GM19240 (cell line): ENCODE results near the gene CD83.

Experiments
- DNase-seq: peaks from one replicate; pipeline ENCODE4 v3.0.0; 2011; ENCODE audit warnings: low spot score; ENCODE audit not compliant: insufficient read length

CD83 gene

DNA sequence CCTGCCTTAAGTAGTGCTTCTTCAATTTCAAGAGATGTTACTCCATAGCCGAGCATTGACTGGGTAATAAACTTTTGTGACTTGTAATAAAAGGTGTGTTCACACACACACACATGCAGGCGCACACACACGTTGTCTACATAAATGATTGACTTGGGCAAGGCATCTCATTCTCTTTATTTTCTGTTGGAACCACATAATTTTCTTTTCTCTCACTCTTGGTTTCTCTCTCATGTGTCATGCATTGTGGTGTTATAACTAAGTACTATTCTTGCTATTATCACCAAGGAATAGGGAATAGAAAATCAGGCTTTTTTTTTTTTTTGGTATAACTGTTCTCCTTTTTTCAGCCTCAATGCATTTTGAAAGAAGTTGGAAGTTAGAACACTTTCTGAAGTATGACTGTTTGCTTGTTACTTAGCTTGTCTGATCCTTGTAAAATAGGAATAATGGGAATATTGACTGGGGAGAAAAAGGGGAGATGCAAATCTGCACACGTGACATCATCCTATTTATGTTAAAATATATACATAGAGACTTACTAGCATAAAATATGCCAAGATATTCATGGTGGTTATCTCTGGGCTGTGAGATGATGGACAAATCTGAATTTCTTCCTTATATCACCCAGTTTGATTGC, 26.1 kb upstream of the CD83 start:
- no peak for DNase-seq

DNA sequence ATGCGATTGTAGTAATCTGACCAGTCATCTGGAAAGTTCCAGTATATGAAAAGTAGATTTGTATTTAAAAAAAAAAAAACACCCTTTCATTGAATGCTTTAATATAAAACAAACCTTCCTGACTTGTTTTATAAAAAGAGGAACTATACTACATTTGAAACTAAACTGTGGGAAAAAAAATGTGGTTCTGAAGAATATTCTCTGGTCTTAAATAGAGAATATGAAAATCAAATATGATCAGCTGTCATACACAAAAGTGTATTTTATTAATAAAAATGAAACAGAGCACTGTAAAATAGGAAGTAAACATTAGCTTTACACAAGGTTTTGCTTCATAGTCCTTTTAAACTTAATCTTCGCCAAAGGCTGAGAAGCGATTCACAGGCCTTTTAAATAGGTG, 25.3 kb upstream of the CD83 start:
- no peak for DNase-seq

- no peak for DNase-seq
These were observed 24.5 kb upstream of the CD83 start for GRCh38 chr6:14092838-14093789.

DNA sequence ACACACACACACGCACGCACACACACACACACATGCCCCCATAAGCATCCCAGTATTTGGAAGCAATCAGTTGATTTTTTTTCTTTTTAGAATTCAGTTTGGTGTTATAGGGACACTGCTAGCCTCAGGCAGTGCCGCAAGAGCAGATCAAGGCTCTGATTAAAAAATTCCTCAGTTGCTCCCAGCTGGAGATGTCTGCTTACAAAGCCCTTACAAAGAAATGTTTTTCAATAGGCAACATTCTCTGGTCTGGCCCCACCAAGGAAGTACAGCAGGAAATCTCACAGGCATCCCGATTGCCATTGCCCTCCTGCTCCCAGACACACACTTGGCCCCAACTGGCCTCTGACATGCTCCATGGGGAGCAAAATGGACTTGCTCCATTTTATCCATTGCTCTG, 22.9 kb upstream of the CD83 start:
- no peak for DNase-seq

- no peak for DNase-seq
These were observed 22.1 kb upstream of the CD83 start for GRCh38 chr6:14095437-14095836.

DNA sequence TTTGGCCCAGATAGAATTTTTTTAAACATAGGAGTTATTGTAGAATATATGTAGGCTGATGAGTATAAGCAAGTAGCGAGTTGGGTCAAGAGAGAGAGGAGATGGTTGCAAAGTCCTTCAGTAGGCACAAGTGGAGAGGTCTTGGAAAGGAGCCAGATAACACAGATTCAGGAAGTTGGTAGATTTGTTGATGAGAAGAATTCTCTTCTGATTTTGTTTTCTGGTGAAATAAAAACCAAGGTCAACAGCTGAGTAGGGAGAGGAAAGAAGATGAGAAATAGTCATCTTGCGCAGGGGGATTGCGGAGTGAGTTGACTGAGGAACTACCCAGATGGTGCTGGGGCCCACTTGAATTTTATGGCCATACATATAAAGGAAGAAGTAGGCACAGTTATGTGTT, 17.4 kb upstream of the CD83 start:
- DNase-seq, result no peak

GRCh38 chr6:14100966-14101365, 16.6 kb upstream of the CD83 start:
- no peak for DNase-seq

DNA sequence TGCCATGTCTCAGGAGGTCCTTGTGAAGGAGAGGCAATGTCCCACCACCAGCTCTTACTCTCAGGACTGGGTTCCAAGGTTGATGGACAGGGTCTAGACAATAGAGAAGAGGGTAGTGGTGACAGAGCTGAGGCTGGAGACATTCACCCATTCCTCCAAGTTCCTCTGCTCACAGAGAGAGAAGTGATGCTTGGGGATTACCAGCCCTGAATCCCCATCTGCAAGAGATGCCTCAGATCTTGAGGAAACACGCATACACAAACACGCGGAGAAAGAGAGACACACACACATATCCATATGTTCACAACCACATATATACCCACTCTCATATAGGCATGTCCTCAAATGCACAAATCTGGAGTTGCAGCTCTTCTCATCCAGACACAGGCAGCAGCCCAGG, 15.2 kb upstream of the CD83 start:
- no peak for DNase-seq

DNA sequence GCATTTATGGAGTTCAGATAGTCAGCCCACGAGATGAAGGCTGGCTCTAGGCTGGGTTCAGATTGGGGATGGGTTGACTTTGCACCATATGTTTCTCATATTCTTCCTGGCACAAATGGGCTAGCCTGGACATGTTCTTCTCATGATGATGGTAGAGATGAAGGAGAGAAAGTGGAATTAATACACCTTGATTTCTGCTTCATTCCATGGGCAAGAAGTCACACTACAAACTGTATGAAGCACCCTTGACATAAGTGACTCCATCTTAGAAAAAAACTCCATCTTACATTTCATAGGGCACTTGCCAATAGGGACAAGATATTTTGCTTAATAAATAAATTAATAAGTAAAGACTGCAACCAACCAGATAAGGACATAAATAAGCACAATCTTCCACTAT, 12.0 kb upstream of the CD83 start:
- DNase-seq, result no peak

DNA sequence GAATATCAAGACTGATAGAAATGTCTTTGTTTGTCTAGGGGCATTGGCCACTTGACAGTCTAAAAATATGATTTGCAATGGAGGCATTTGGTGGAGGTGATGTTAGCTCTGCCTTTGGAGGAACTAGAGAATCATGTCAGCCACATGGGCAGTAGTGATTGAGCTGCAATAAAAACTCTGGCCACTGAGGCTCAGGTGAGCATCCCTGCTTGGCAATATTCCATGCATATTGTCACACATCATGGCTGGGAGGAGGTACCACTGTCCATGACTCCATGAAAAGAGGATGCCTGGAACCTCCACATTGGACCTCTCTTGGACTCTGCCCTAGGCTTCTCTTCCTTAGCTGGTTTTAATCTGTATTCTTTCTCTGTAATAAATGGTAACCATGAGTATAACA, 10.6 kb upstream of the CD83 start:
- DNase-seq, result no peak

DNA sequence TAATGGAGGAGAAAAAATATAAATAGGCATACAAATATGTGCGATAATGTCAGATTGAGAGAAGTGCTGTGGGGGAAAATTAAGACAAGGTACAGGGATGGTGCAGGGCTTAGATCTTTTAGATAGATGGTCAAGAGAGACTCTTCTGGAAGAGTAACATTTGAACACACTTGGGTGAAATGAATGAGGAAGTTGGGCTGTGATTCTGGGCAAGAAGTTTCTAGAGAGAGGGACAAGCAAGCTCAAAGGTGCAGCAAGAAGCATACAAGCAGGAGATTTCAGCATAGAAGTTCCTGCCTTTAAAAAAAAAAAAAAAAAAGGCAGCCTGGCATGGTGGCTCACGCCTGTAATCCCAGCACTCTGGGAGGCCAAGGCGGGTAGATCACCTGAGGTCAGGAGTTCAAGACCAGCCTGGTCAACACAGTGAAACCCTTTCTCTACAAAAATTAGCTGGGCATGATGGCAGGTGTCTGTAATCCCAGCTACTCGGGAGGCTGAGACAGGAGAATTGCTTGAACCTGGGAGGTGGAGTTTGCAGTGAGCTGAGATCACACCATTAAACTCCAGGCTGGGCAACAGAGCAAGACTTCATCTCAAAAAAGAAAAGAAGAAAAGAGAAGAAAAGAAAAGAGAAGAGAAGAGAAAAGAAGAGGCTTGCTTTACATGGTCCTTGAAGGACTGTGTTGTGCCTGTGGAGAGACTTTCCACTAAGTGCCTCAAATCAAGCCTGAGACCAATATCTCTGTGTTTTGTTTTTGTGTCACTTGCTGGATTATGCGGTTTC, 9.7 kb upstream of the CD83 start:
- no peak for DNase-seq

DNA sequence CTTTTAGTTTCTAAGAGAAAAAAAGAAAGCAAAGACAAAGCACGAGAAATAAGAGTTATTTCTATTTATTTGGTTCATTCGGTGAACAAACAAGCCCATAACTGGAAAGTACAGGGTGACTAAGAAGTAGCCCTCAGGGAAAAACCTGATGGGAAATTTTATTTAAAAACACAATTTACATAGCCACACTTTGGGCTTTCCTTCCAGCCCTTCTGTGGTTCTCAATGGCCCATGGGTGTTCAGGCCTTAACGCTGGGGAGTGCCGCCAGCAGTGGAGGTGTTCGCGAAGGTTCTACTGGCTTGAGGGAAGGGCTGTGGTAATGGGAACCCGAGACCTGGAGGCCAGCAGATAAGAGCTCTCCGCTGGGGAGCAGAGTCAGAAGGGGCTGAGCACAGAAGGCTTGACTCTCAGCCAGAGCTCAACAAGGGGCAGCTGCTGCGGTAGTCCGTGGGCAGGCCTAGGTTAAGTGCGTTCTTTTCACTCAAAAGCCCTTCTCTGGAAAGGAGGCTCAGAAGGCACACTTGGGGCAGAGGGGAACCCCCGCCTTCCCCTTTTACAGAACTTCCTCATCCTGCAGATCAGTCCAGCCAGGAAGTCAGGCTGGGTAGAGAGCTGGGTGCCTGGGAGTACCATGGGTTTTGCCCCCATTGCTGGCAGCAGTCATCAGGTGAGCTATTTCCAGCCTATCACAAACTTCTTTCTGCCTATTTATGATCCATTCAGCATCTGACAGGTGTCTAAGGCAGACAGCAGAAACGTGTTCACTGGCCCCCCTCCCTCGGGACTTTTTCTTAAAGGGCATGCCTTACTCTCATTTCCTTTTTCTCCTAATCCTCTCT, 8.8 kb upstream of the CD83 start:
- peak; percentile 25 for DNase-seq

DNA sequence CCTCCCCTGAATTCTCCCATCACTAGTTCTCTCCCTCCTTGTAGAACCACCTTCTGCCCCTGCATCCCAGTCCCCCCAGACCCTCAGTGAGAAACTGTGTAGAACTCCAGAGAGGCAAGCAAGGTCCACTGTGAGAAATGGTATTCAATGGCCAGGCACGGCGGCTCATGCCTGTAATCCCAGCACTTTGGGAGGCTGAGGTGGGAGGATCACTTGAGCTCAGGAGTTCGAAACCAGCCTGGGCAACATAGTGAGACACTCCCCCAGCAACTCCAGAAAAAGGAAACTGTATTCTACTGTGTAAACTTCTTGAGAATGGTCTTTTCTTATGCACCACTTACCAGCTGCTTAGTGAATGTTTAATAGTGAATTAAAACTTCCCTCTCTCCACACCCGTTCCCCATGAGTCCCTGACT, 8.2 kb upstream of the CD83 start:
- DNase-seq, result no peak

DNA sequence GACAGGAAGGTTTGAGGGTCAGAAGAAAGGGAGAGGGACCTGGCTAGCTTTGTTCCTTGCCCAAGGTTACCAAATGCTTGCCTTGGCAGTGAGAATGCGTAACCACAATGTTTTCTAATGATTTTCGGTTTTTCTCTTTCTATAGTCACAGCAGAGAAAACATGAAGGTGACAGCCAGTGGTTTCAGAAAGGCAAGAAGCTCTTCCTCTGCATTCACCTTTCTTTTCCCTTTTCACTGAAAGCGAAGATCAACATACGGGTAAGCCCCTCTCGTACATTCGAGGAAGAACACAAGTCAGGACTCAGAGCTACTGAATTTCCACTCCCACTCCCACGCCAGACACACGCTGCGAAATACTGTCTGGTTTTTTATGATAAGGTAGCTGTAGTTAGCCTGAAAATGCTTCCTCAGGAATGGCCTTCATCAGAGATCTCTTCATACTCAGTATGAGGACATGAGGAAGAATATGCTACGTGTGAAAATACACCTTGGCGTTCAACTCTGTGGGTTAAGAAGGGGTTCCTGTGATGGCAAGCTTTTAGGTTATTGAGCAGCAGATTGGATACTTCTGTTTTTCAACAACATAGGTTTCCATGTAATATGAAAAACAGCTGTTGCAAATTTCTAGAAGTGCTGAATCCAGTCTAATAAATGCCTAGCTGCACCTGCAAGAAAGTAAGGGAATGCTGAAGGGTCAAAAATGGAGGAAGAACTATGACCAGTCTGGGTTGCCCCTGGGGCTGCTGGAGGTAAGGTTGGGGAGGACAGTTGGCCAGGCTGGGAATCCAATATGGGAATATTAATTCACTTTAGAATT, 7.4 kb upstream of the CD83 start:
- DNase-seq, result peak; percentile 30

DNA sequence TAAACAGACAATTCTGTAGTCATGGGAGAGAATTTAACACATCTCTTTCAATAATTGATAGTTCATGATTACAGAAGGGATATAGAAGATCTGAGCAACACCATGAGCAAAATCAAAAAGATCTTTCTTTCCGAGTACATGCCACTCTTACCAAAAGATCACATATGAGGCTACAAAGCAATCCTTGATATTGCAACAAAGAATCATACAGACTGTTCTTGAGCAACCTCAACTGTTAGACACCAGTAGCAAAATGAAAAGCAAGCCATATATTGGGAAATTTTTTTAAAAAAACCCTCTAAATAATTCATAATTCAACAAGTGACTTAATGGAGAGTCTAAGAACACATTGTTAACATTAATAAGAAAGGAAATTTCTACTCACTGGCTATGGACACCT, 3.6 kb upstream of the CD83 start:
- no peak for DNase-seq

- DNase-seq, result peak; percentile 20
These were observed 493 bp downstream of the CD83 start for GRCh38 chr6:14118091-14118439.

GRCh38 chr6:14118446-14118845, 874 bp downstream of the CD83 start:
- DNase-seq, result no peak

GRCh38 chr6:14119784-14120183, 2.2 kb downstream of the CD83 start:
- DNase-seq, result no peak

- no peak for DNase-seq
These were observed 3.0 kb downstream of the CD83 start for GRCh38 chr6:14120546-14120945.

- peak; percentile 39 for DNase-seq
These were observed 4.4 kb downstream of the CD83 start for GRCh38 chr6:14121936-14122344.
